A673 (cell line): ENCODE measurements around the gene ASIC2. TPM values are rescaled to one million over a fixed set of nuclear protein-coding genes. Genes with fewer than 3 reads are reported as not detected.

ENCODE experiments used
- BruUV-seq: library from RNA; stranded (reverse); fragments of 400-500 nt; replicated peaks from 2 replicates; lab custom pipeline; 2021; lab: Mats Ljungman, UMichigan
- CTCF ChIA-PET: fragments of 300-600 bp; sonication (Branson Sonifier 250); formaldehyde crosslinking; loops from one replicate; lab custom pipeline; 2022; ENCODE audit warnings: antibody characterized with exemption; lab: Charles Lee
- POLR2A ChIA-PET: fragments of 300-600 bp; sonication (Branson Sonifier 250); formaldehyde crosslinking; loops from one replicate; lab custom pipeline; 2022; ENCODE audit warnings: antibody characterized with exemption; ENCODE audit not compliant: low non-redundant PET; lab: Charles Lee
- DNase-seq: peaks from one replicate; pipeline ENCODE4 v3.0.0-alpha.2; 2015; ENCODE audit warnings: low spot score
- H3K27ac ChIP-seq: fragments of 200-600 bp; sonication (generic); 2 replicates; pipeline ENCODE4 v1.5.1; 2016; ENCODE audit warnings: mixed run types, low read depth, mild to moderate bottlenecking, mixed read lengths, antibody characterized with exemption, low read length; ENCODE audit not compliant: poor library complexity, severe bottlenecking
- H3K27me3 ChIP-seq: fragments of 200-600 bp; sonication (generic); replicated peaks from 2 replicates; pipeline ENCODE4 v1.6.1; 2017; ENCODE audit warnings: mixed run types, low read depth, mild to moderate bottlenecking, mixed read lengths, antibody characterized with exemption, low read length; ENCODE audit not compliant: insufficient read depth, poor library complexity
- H3K36me3 ChIP-seq: fragments of 200-600 bp; sonication (generic); 2 replicates; pipeline ENCODE4 v1.6.1; 2016; ENCODE audit warnings: mixed run types, mild to moderate bottlenecking, mixed read lengths, antibody characterized with exemption, low read length; ENCODE audit not compliant: insufficient read depth, poor library complexity, severe bottlenecking
- H3K4me1 ChIP-seq: fragments of 200-600 bp; sonication (generic); 2 replicates; pipeline ENCODE4 v1.6.1; 2017; ENCODE audit warnings: mixed run types, mild to moderate bottlenecking, mixed read lengths, antibody characterized with exemption, low read length; ENCODE audit not compliant: insufficient read depth, poor library complexity, severe bottlenecking
- H3K4me3 ChIP-seq: fragments of 200-600 bp; sonication (generic); 2 replicates; pipeline ENCODE4 v1.5.1; 2016; ENCODE audit warnings: low read depth, mixed run types, mild to moderate bottlenecking, mixed read lengths, low read length; ENCODE audit not compliant: poor library complexity, severe bottlenecking
- H3K9me3 ChIP-seq: fragments of 200-600 bp; sonication (generic); 2 replicates; pipeline ENCODE4 v1.6.1; 2016; ENCODE audit warnings: mixed run types, low read depth, mild to moderate bottlenecking, mixed read lengths, antibody characterized with exemption, low read length; ENCODE audit not compliant: poor library complexity, severe bottlenecking
- CTCF ChIP-seq: fragments of 300-800, 200-600 bp; sonication (generic); conservative IDR thresholded peaks from 2 replicates; pipeline ENCODE4 v1.5.1; 2017; ENCODE audit warnings: low read depth, mild to moderate bottlenecking, antibody characterized with exemption, low read length, moderate library complexity, mixed read lengths
- EZH2 ChIP-seq: fragments of 200-600 bp; sonication (generic); IDR thresholded peaks from 2 replicates; pipeline ENCODE4 v1.6.1; 2017; ENCODE audit warnings: borderline replicate concordance, low read depth, mild to moderate bottlenecking, mixed read lengths, antibody characterized with exemption, low read length; ENCODE audit not compliant: poor library complexity, severe bottlenecking
- intact Hi-C: fragments of 100-400 bp; cut with micrococcal nuclease; formaldehyde crosslinking; loops from one replicate; pipeline ENCODE4 v1.10.0; 2022; ENCODE audit not compliant: unreplicated experiment
- total RNA-seq: library from RNA; stranded (reverse); gene quantifications from 2 replicates; pipeline ENCODE4 v1.2.3, GENCODE V29; 2021

The ASIC2 gene
- total RNA-seq, 1 experiment from 2014 or later, result 8.6 TPM

GRCh38 chr17:33316746-33317145 is 23.7 kb upstream of the ASIC2 start:
- Histone ChIP-seq H3K36me3 (no peaks in the 10 kb centered on the region), H3K4me1 (no peaks in the 10 kb centered on the region), H3K27ac (no peak overlapping the region), H3K9me3 (no peaks in the 10 kb centered on the region), H3K4me3 (no peak overlapping the region), H3K27me3 (no peaks in the 10 kb centered on the region)
- intact Hi-C loops, result no loop called here
- TF ChIP-seq EZH2 (no peak), CTCF (no peak)
- DNase-seq, result no peak
- no TSS peak for BruUV-seq
- CTCF ChIA-PET, result no interaction called here
- POLR2A ChIA-PET, result no interaction called here

- intact Hi-C loops, result no loop called here
- ChIA-PET CTCF (no interaction called here), POLR2A (no interaction called here)
- TF ChIP-seq EZH2 (no peak), CTCF (no peak)
- BruUV-seq, result no TSS peak
- no peaks in the 10 kb centered on the region for H3K36me3 ChIP-seq
- no peak overlapping the region for H3K27ac ChIP-seq
- H3K4me1 ChIP-seq, result no peaks in the 10 kb centered on the region
- no peak overlapping the region for H3K4me3 ChIP-seq
- no peak for DNase-seq
- no peaks in the 10 kb centered on the region for H3K27me3 ChIP-seq
- H3K9me3 ChIP-seq, result no peaks in the 10 kb centered on the region
Observed at GRCh38 chr17:33310296-33310695, 17.2 kb upstream of the ASIC2 start.

DNA sequence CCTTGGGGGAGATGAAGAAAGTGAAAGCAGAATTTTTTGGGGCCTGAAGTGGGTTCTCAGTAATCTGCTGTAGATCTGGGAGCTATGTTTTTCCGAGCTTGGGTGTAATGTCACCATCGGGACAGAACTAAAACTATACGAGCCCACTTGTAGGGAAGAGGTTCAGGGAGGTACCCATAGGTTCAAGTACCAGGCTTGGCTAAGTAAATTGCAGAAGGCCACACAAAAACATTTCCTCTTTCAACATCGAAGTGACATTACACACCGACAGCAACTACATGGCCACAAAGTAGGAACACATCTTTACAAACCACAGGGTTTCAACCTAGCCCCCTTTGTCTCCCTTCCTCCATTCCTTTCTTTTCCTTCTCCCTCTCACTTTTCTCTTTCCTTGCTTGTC is 10.2 kb upstream of the ASIC2 start:
- no peak for DNase-seq
- TF ChIP-seq CTCF (no peak), EZH2 (no peak)
- intact Hi-C loops, result loop anchor here (10.0 kb wide), 1 partner anchor 222 kb away; no protein-coding TSS in a partner anchor
- peaks cover 5% of the 10 kb centered on the region for H3K36me3 ChIP-seq
- ChIA-PET POLR2A (no interaction called here), CTCF (no interaction called here)
- no peak overlapping the region for H3K27ac ChIP-seq
- no peaks in the 10 kb centered on the region for H3K27me3 ChIP-seq
- BruUV-seq, result no TSS peak
- H3K4me1 ChIP-seq, result no peaks in the 10 kb centered on the region
- H3K4me3 ChIP-seq, result no peak overlapping the region
- no peaks in the 10 kb centered on the region for H3K9me3 ChIP-seq
